HG02870 (cell line): Measurements from ENCODE around the gene FRMPD4.
"Not testable (repeated sequence)": the region's sequence is repeated elsewhere in the genome, so short reads cannot be mapped to it uniquely, and the experiment has no call there.

Experiments used
- ATAC-seq: cut with Tn5 transposase; IDR thresholded peaks from one replicate; pipeline ENCODE4 v1.9.1; 2021; ENCODE audit warnings: mild to moderate bottlenecking, moderate library complexity; ENCODE audit not compliant: unreplicated experiment

Gene FRMPD4

DNA sequence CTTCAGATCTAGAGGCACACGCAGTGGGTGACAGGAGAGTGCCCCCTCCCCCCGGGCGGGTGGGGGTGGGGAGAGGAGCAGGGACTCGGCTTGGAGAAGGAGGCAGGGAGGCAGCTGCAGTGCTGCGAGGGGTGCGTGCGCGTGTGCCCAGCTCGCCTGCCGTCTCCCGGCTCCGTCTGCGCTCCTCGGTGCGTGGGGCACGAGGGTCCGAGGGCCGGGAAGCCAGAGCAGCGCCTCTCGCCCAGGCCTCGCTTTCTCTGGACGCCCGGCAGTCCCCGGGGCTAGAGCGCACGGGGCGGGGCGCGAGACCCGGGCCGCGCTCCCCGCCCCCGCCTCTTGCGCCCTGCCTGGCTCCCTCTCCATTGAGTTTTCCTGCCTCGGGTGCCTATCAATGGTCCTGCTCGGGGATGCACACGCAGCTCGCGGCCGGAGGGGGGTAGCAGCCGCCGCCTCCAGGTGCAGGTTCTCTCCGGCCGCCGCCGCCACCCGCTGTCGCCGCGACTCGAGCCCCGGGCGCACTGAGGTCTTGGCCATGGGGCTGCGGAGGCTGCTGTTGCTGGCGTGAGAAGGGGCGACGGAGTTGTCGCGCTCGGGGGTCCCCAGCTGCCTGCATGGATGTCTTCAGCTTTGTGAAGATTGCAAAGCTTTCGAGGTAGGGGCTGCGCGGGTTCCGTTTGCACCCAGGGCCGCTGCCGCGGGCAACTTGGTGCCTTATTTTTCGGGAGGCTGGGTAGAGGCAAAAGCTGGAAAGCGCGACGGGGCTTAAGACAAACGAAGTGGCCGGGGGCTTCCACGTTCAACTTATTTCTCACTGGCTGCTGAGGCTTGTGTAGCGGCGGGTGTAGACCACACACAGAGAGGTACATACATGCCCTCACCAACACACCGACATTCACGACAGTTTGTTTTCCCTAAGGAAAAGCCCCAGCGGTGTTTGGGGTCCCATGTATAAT is at the start of gene FRMPD4:
Gene FRMPD4, plus strand, starts transcription at position 113 of the 953 bp plus-strand sequence. Its CDS starts 499 bp downstream, at position 612.
- no peak for ATAC-seq

DNA sequence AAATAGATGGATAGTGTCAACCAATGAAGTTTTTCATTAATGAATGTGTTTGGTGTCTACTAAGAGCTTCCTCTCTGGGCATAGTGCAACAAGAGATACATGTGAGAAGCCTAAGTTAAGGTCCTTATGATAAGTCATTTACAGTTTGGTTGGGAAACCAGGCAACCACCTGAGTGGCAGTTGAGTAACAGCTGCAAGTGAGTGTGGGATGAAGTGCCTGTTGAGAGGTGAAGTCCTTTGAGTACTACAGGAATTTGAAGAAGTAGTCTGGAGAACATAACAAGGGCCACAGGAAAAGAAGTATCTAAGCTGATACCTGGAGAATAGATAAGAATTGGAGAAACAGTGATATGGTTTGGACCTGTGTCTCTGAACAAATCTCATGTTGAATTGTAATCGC is 48.5 kb upstream of the FRMPD4 start:
- no peak for ATAC-seq

DNA sequence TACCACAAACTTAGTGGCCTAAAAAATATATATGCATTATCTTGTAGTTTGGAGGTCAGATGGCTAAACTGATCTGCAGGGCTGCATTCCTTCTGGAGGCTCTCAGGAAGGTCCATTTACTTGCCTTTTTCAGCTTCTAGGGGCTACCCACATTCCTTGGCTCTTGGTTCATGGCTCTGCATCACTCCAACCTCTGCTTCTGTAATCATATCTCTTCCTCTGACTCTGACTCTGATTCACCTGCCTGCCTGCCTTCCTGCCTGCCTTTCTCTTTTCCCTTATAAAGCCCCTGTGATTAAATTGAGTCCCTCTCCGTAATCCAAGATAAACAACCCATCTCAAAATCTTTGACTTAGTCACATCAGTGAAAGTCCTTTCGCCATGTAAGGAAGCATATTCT is 25.0 kb upstream of the FRMPD4 start:
- no peak for ATAC-seq

DNA sequence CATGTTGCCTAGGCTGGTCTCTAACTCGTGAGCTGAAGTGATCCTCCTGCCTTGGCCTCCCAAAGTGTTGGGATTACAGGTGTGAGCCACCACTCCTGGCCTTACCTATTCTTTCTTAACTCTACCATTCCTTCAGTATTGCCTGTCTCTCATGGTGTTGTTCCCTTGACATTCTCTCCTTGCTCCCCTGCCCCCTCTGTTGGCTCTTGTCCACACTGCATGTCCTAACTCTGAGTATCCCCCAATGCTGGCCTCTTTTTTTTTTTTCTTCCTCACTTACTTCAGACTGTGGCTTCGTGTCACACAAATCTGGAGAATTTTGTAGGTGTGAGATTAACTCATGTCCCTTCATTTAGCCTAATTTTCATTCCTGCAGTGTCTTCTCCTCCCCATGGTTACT is 22.9 kb upstream of the FRMPD4 start:
- ATAC-seq = no peak

DNA sequence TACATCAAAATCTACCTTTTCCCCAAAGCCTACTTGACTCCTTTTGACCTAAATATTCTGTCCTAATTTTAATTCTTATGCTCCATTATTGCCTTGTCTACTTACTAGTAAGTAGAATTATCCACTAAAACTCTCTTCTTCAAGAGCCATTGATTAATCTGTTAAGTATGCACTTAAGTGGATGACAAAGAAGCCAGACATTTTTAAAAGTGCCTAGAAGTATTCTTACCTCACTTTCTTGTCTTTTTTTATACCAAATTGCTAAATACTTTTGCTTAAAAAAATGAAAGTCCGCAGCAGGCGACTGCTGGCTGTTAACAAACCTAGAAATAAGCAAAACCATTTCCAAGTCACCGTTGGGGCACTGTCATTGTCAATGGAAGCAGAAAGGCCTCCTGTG is 20.1 kb upstream of the FRMPD4 start:
- no peak for ATAC-seq

DNA sequence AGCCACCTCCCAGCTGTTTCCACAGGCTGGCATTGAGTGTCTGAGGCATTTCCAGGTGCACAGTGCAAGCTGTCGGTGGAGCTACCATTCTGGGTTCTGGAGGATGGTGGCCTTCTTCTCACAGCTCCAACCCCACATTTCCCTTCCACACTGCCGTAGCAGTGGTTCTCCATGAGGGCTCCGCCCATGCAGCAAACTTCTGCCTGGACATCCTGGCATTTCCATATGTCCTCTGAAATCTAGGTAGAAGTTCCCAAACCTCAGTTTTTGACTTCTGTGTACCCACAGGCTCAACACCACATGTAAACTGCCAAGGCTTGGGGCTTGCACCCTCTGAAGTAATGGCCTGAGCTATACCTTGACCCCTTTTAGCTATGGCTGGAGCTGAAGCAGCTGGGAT is 10.3 kb upstream of the FRMPD4 start:
- ATAC-seq = no peak

DNA sequence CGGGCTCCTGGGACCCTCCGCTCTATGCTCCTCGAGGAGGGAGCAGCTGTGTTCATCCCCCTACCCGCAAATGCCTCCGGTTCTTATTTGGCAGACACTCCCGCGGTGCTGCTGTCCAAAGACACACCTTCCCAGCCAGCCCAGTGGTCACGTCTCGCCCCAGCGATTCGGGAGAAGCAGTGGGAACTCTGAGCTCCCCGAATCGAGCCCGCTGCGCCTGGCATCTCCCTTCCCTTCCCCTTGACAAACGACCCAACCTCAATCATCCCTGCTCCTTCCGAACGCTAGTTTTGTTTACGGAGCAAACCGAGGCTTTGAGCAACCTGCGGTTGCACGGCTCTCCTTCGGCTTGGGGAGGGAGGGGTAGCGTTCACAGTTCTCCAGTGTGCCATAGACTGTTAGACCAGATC is 317 bp upstream of the FRMPD4 start:
- ATAC-seq = no peak

DNA sequence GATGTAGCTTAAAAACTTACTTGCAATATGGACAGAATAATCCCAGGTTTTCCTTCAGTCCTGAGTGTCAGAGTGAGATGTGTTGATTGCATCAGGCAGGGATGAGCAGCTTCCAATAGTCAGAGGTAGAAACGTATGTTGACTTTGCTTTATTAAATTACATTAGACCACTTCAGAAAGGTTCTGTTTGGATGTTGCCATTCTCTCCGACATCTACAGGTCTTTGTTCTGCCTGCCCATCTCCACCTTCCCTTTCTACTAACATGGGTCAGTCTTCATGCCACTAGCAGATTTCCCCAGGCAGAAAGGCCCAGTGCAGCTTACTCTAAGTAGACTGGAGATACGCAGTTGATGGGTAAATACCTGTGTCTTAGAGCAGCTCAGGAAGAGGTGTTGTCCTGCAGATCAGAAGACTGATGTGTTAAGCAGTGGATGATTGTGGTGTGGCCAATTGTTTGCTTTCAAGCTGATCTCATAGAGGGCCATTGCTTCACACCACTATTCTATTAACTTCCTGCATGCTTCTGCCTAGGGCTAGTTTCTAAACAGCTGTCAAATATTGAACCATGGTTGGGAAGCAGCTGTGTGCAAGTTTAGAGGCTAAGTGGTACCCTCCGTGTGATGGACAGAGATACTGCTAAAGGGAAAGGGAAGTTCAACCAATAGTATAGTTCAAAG is 1.8 kb downstream of the FRMPD4 start:
- no peak for ATAC-seq

DNA sequence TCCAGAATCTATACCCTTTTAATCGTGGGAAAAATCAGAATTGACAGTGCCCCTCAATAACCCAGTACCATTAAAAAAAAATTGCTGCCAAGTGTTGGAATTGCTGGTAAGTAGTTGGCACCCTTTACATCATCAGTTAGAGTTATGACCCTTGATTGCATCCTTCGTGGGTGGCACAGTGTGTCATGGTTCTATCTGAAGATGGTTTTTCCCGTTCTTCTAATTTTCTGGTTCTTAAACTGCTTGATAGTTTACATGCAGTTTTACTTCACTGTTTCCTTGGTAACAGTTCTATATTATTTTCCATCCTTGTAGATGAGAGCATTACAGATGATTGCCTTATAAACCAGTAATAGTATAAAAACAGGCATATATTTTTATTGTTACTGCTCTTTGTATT is 3.2 kb downstream of the FRMPD4 start:
- no peak for ATAC-seq

DNA sequence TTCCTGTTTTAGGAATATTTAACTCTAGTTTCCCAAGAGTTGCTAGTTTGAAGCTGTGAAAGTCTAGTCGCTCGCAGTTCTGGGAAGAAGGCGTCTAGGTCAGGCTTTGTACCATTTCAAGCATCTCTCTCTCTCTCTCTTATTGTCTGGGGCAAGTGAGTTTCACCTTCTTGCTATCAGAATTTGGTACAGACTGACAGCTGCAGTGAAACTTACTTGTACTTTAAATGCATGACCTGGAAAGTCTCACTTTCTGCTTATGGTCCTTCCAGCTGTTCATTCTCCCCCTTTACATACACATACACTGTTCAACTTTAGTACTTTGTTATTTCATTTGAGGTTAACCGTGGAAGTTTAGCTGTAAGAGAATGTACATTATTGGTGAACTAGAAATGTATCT is 4.4 kb downstream of the FRMPD4 start:
- peak; percentile 84 for ATAC-seq

DNA sequence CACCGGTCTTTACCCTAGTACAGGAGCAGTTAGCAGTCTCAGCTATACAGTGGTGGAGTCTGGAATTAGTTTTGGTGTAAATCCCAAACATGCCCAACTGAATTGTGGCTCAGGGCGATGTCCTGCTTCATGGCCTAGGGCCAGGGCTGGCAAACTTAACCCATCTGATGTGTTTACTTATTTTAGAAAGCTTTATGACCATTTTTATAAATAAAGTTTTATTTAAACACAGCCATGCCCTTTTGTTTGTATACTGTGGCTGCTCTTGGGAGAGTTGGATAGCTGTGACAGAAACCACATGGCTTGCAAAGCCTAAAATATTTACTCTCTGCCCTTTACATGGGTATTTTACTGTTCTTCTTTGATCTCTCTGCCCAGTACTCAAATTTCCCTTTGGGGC is 7.1 kb downstream of the FRMPD4 start:
- no peak for ATAC-seq

DNA sequence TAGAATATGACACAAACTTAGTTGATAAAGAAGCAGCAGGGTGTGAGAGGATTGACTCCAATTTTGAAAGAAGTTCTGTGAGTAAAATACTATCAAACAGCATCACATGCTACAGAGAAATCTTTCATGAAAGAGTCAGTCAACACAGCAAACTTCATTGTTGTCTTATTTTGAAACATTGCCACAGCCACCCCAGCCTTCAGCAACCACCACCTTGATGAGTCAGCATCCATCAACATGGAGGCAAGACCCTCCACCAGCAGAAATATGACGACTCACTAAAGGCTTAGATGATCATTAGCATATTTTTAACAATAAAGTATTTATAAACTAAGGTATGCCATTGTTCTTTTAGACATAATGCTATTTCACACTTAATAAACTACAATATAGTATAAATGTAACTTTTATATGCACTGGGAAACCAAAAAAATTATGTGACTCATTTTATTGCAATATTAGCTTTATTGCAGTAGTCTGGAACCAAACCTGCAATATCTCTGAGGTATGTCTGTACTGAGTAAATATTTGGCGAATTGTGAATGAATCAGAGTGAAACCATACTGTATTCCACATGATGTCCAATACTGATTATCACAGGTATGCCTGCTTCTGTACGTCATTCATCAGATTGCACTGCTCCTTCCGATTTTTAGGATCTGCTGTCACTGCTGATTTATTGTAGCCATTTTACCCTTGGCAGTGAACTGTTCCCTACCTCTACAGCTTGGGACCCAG is 11.6 kb downstream of the FRMPD4 start:
- ATAC-seq = no peak

DNA sequence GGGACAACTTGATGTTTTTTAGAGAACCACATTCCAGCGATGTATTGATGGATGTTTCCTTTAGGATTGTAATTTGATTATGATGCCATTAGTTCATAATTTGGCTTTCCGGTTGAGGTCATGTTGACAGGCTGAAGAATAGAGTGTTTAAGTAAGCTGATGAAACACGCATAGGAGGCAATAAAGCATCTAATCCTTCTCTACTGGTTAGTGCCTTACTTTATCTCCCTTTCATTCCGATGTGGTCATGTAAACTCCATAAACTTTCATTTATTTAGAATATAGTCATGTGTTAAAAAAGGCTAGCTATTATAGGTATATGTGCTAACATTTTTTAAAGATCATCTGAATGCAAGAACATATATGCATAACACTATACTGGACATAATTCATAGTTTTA is 15.0 kb downstream of the FRMPD4 start:
- no peak for ATAC-seq

DNA sequence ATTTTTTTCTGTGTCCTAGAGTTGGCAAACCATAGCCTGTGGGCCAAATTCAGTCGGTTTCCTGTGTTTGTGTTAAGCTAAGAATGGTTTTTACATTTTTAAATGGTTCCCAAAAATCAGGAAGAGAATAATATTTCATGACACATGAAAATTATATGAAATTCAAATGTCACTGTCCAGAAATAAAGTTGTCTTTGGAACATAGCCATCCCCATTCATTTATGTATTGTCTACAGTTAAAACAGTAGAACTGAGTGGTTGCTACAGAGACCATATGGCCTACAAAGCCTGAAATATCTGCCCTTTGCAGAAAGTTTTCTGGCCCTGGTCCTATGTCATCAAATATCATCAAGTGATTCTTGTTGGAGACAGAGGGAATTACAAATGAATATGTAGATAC is 15.5 kb downstream of the FRMPD4 start:
- ATAC-seq = no peak

DNA sequence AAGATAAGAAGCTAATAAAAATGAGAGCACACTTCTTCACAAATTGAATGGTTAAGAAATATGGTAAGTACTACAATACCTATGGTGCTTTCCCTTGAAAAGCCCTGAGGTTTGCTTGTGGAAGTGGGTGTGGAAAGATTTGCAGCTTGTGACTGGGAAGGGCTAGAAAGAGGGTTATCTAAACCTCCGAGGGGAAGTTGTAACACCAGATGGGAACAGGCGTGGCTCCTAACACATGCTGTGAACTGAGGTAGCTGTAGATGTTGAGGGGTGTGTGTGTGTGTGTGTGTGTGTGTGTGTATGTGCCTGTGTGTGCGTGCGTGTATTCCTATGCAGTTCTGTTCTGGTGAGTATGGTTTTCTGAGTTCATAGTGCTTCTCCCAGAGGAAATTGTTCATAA is 21.5 kb downstream of the FRMPD4 start:
- ATAC-seq = no peak

DNA sequence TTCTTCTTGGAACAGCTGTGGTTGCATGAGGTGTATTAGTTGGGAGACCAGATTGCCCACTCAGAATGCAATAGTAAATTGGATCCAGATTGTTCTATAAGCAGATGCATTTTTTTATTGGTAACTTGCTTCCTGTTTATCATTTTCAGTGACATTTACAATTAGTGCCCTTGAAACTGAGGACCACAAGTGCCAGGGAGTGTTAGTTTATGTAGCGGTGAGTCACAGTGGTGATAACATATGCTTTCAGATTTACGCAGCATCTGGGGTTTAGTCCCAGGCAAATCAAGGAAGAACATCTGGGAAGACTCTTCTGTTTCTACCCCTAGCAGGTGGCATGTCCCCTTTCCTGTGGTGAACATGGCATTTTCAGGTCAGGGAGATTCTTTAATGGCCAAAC is 24.1 kb downstream of the FRMPD4 start:
- no peak for ATAC-seq

DNA sequence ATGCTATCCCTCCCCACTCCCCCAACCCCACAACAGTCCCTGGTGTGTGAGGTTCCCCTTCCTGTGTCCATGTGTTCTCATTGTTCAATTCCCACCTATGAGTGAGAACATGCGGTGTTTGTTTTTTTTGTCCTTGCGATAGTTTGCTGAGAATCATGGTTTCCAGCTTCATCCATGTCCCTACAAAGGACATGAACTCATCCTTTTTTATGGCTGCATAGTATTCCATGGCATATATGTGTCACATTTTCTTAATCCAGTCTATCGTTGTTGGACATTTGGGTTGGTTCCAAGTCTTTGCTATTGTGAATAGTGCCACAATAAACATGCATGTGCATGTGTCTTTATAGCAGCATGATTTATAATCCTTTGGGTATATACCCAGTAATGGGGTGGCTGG is 25.9 kb downstream of the FRMPD4 start:
- ATAC-seq = not testable (repeated sequence)

DNA sequence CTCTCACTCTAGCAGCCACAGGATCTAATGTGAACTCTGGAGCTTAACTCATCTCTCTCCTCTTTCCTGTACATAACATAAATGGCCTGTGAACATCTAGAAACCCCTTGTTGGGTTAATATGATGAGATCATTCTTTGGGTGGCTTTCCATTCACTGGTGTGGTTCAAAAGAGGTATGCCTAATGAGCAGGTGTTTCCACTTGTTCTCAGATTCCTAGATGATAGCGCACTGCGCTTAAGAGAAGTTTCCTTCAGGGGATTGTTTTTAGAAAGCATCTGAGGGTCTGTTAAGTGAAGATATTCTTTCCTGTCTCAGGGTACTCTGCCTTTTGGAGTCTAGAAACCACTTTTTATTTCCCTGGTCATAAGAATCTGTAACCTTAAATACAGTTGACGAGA is 32.5 kb downstream of the FRMPD4 start:
- no peak for ATAC-seq

DNA sequence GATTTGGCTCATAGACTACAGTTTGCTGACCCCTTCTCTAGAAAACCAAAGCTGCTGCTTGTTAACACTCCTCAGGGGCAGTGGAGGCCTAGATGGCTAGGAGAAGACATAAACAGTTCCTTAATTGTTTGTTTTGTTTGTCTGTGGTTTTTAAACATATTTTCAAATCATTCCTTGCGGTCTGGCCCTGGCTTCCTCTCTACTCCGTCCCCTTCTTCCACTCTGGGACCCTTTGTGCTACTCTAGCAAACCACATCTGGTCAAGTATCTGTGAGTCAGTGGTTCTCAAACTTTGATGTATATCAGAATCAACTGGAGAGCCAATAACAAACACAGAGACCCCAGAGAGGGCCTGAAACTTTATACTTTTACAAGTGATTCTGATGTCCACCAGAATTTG is 36.1 kb downstream of the FRMPD4 start:
- ATAC-seq = no peak

DNA sequence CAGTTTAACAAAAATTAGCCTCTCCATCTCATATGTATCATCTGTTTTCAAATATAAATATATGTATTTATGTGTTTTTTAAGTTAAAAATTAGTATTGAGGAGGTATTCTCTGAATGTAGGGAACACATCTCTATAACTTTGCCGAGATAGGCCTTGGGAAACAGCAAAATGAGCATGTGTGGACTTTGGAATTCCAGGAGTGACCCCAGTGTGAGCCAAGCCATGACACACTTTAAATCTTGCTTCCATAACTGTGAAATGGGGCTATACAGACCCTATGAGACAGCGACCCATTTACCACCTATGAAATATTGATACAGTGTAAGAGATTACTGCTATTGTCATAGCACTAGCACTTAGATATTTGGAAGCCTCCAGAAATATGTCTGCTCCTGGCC is 58.8 kb downstream of the FRMPD4 start:
- ATAC-seq = no peak

DNA sequence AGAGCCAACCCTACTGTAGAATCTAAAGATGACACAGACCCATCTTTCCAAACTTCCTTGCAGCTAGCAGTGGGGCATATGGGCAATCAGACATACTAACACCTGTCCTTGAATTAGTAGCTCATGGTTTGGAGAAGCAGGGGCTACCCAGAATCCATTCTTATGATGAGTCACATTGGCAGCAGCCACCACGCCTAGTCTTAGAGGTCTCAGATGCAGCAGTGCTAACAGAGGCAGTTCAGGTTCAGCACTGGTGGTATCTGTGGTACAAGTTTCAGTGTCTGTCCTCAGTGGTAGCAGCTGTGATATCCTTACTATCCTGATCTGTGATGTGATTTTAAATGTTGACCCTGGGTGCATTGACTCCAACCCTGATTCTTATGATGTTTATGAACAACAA is 68.1 kb downstream of the FRMPD4 start:
- ATAC-seq = no peak
